HCT116 (cell line): ENCODE measurements around the gene PRSS27.

Experiments used
- CTCF ChIP-seq, 3 experiments: fragments of 200-600 bp in 1 of 3; sonication (generic) in 1 of 3; IDR thresholded peaks in 2 of 3; conservative IDR thresholded peaks in 1 of 3; 2 replicates each; pipeline ENCODE4 v1.5.1; 2012 to 2017; ENCODE audit warnings: low read depth in 2 of 3, low read length in 2 of 3, antibody characterized with exemption in 1 of 3, borderline replicate concordance in 1 of 3, control low read depth in 1 of 3, mild to moderate bottlenecking in 1 of 3, mixed read lengths in 1 of 3, mixed run types in 1 of 3, moderate library complexity in 1 of 3; ENCODE audit not compliant: insufficient read depth in 1 of 3
- EZH2phosphoT487 ChIP-seq: fragments of 200-600 bp; IDR thresholded peaks from 2 replicates; pipeline ENCODE4 v1.6.1; 2018; ENCODE audit warnings: antibody characterized with exemption, borderline replicate concordance
- POLR2A ChIP-seq: IDR thresholded peaks from 2 replicates; pipeline ENCODE4 v1.7.0; 2011; ENCODE audit warnings: borderline replicate concordance; ENCODE audit not compliant: insufficient read depth, insufficient read length; ENCODE audit errors: extremely low read depth
- SP1 ChIP-seq: IDR thresholded peaks from 2 replicates; pipeline ENCODE4 v1.6.1; 2012; ENCODE audit warnings: low read depth

GRCh38 chr16:2749476-2749875 lies 29.5 kb upstream of the PRSS27 start:
- no peak for TF ChIP-seq CTCF (IDR thresholded peaks at IDR 0.05 in 2 of 3, conservative IDR thresholded peaks at IDR 0.05 in 1 of 3; ENCODE audit: borderline replicate concordance in 1 of 3, insufficient read depth in 1 of 3, low read depth in 2 of 3, low read length in 2 of 3)
- TF ChIP-seq SP1, result no peak
- TF ChIP-seq EZH2phosphoT487, result no peak
- TF ChIP-seq POLR2A, result no peak
